ENCODE data around the gene INPP4B. TPM values are rescaled to one million over a fixed set of nuclear protein-coding genes. Genes with fewer than 3 reads are reported as not detected.

INPP4B gene
- total RNA-seq, 1 experiment from 2014 or later: 41.0 TPM

DNA sequence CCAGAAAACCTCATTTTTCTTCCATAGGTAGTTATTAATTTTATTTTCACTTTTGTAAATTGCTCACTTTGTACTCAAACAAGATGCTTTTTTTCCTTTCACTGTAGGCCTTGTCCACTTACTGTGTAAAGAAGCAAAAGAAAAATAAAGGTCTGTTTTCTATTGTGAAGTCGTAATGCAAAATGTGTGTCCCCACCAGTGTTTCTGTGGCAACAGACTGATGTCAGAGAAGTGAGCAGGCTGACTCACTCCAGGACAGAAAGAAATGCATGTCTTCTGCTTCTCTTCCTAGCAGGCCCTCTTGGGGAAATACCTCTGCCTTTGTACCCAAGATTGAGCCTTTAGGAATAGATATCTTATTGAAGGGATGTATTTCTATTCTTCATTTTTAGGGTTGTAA, 30.3 kb downstream of the INPP4B start:
- Histone ChIP-seq H3K4me3 (ENCODE audit: low read length) (no peak overlapping the region), H3K27ac (ENCODE audit: low read length) (no peak overlapping the region), H3K9me2 (replicated peaks; ENCODE audit: low read length) (no peaks in the 10 kb centered on the region), H2AFZ (ENCODE audit: low read length) (no peak overlapping the region), H3K27me3 (ENCODE audit: low read length) (no peaks in the 10 kb centered on the region), H3K4me2 (ENCODE audit: low read length) (0 out of 2 replicates have a peak overlapping the region, but pooled peaks have one; percentile 2), H3K36me3 (ENCODE audit: low read depth, low read length) (no peaks in the 10 kb centered on the region), H3K79me2 (ENCODE audit: low read length) (no peaks in the 10 kb centered on the region), H3F3A (ENCODE audit: low read length, unreplicated experiment) (no peaks in the 10 kb centered on the region), H3K4me1 (ENCODE audit: insufficient read depth, low read length) (peaks cover 33% of the 10 kb centered on the region), H4K20me1 (ENCODE audit: low read length) (no peaks in the 10 kb centered on the region), H3K9me3 (ENCODE audit: low read length) (no peaks in the 10 kb centered on the region), H3K9ac (ENCODE audit: low read length) (no peak overlapping the region)
- ChIA-PET CTCF (no interaction called here), POLR2A (ENCODE audit: unreplicated experiment) (no interaction called here)
- no peak for ATAC-seq
- no TSS peak for BruUV-seq (replicated peaks)
- peak; percentile 62 for DNase-seq
- intact Hi-C loops (cut with micrococcal nuclease): no loop called here
- no peak for TF ChIP-seq EZH2 (IDR thresholded peaks at IDR 0.05; ENCODE audit: low read length, unreplicated experiment)
- no peak for TF ChIP-seq EZH2phosphoT487 (IDR thresholded peaks at IDR 0.05; ENCODE audit: borderline replicate concordance, low read length)
- TF ChIP-seq, protein P1, sequence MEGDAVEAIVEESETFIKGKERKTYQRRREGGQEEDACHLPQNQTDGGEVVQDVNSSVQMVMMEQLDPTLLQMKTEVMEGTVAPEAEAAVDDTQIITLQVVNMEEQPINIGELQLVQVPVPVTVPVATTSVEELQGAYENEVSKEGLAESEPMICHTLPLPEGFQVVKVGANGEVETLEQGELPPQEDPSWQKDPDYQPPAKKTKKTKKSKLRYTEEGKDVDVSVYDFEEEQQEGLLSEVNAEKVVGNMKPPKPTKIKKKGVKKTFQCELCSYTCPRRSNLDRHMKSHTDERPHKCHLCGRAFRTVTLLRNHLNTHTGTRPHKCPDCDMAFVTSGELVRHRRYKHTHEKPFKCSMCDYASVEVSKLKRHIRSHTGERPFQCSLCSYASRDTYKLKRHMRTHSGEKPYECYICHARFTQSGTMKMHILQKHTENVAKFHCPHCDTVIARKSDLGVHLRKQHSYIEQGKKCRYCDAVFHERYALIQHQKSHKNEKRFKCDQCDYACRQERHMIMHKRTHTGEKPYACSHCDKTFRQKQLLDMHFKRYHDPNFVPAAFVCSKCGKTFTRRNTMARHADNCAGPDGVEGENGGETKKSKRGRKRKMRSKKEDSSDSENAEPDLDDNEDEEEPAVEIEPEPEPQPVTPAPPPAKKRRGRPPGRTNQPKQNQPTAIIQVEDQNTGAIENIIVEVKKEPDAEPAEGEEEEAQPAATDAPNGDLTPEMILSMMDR (conservative IDR thresholded peaks at IDR 0.05; ENCODE audit: low read depth, low read length): no peak

DNA sequence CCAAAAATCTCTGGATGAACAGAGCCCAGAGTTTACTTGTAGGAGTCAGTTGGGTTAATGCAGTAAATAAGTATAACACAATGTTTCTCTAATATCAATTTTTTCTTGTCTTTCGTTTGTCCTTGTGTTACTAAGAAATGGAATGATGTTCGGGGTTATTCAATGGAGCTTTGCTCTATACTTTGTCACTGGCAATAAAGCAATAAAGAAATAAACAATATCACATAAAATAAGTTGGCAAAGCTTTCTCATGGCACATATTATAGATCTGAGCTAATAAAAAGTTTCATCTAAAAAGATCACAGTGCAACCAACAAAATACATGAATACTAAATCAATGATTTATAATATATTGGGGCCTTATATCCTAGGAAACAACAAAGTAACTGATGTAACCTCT, 32.7 kb downstream of the INPP4B start:
- no peak overlapping the region for H3K4me2 ChIP-seq (ENCODE audit: low read length)
- H3K4me3 ChIP-seq (ENCODE audit: low read length): no peak overlapping the region
- H3K27ac ChIP-seq (ENCODE audit: low read length): no peak overlapping the region
- H2AFZ ChIP-seq (ENCODE audit: low read length): no peak overlapping the region
- no peaks in the 10 kb centered on the region for H3K27me3 ChIP-seq (ENCODE audit: low read length)
- ChIA-PET POLR2A (ENCODE audit: unreplicated experiment) (interaction anchor here (0.6 kb wide), 1 partner anchor 65 kb away, joined by 3 read pairs; no protein-coding TSS in a partner anchor), CTCF (no interaction called here)
- no peak overlapping the region for H3K9ac ChIP-seq (ENCODE audit: low read length)
- H3F3A ChIP-seq (ENCODE audit: low read length, unreplicated experiment): no peaks in the 10 kb centered on the region
- H3K79me2 ChIP-seq (ENCODE audit: low read length): no peaks in the 10 kb centered on the region
- ATAC-seq (no peak), DNase-seq (no peak)
- no peaks in the 10 kb centered on the region for H3K9me2 ChIP-seq (replicated peaks; ENCODE audit: low read length)
- H3K9me3 ChIP-seq (ENCODE audit: low read length): no peaks in the 10 kb centered on the region
- TF ChIP-seq EZH2phosphoT487 (IDR thresholded peaks at IDR 0.05; ENCODE audit: borderline replicate concordance, low read length) (no peak), EZH2 (IDR thresholded peaks at IDR 0.05; ENCODE audit: low read length, unreplicated experiment) (no peak)
- TF ChIP-seq, protein P1 (conservative IDR thresholded peaks at IDR 0.05; ENCODE audit: low read depth, low read length): no peak
- H3K4me1 ChIP-seq (ENCODE audit: insufficient read depth, low read length): peaks cover 26% of the 10 kb centered on the region
- H4K20me1 ChIP-seq (ENCODE audit: low read length): no peaks in the 10 kb centered on the region
- H3K36me3 ChIP-seq (ENCODE audit: low read depth, low read length): no peaks in the 10 kb centered on the region
- intact Hi-C loops (cut with micrococcal nuclease): no loop called here
- BruUV-seq (replicated peaks): no TSS peak

DNA sequence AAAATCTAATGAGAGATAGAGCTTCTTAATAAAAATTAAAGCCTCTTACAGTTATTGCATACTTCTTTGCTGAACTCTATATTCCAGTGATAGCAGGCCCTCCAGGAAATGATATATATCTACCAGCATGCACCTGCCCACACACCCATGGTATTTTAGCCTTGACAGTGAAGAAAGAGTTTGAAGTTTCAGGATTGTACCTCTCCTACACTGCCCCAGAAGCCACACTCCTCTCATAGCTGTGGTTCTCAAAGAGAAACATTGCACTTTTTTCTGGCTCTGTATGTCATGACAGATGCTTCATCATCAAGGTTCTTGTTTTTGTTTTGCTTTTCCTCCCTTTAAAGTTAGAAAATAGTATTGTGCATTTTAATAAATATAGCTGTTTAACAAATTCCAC, 34.0 kb downstream of the INPP4B start:
- no peaks in the 10 kb centered on the region for H3K9me2 ChIP-seq (replicated peaks; ENCODE audit: low read length)
- H3K9ac ChIP-seq (ENCODE audit: low read length): no peak overlapping the region
- H3K79me2 ChIP-seq (ENCODE audit: low read length): no peaks in the 10 kb centered on the region
- H3K27ac ChIP-seq (ENCODE audit: low read length): no peak overlapping the region
- CTCF ChIA-PET: no interaction called here
- intact Hi-C loops (cut with micrococcal nuclease): no loop called here
- no peak for DNase-seq
- POLR2A ChIA-PET (ENCODE audit: unreplicated experiment): no interaction called here
- H3K27me3 ChIP-seq (ENCODE audit: low read length): no peaks in the 10 kb centered on the region
- no peak overlapping the region for H3K4me2 ChIP-seq (ENCODE audit: low read length)
- H3F3A ChIP-seq (ENCODE audit: low read length, unreplicated experiment): no peaks in the 10 kb centered on the region
- H4K20me1 ChIP-seq (ENCODE audit: low read length): no peaks in the 10 kb centered on the region
- H3K4me3 ChIP-seq (ENCODE audit: low read length): no peak overlapping the region
- H3K9me3 ChIP-seq (ENCODE audit: low read length): no peaks in the 10 kb centered on the region
- H3K4me1 ChIP-seq (ENCODE audit: insufficient read depth, low read length): peaks cover 15% of the 10 kb centered on the region
- no peak overlapping the region for H2AFZ ChIP-seq (ENCODE audit: low read length)
- no peaks in the 10 kb centered on the region for H3K36me3 ChIP-seq (ENCODE audit: low read depth, low read length)
- TF ChIP-seq EZH2 (IDR thresholded peaks at IDR 0.05; ENCODE audit: low read length, unreplicated experiment): no peak
- TF ChIP-seq, protein P1 (conservative IDR thresholded peaks at IDR 0.05; ENCODE audit: low read depth, low read length): no peak
- no peak for TF ChIP-seq EZH2phosphoT487 (IDR thresholded peaks at IDR 0.05; ENCODE audit: borderline replicate concordance, low read length)
- ATAC-seq: no peak
- no TSS peak for BruUV-seq (replicated peaks)

Data from PC-3 (cell line).